Breast epithelium (tissue), 4 donors: ENCODE data around the gene IFT52. TPM values are rescaled to one million over a fixed set of nuclear protein-coding genes. Genes with fewer than 3 reads are reported as not detected.

Source experiments
- DNase-seq, 2 donors: peaks; one replicate each; pipeline ENCODE4 v3.0.0-alpha.2; 2019; ENCODE audit warnings: low spot score in 2 of 2
- H3K27ac ChIP-seq, 2 donors: fragments of 200-600 bp; sonication (generic) in 1 of 2; one replicate each; pipeline ENCODE4 v1.5.1; 2016 to 2019; ENCODE audit warnings: mild to moderate bottlenecking in 1 of 2
- H3K27me3 ChIP-seq, 2 donors: fragments of 200-600 bp; sonication (generic) in 1 of 2; one replicate each; pipeline versions ENCODE4 v1.5.1 to v1.6.0; 2017 to 2019; ENCODE audit warnings: control low read depth in 1 of 2, mild to moderate bottlenecking in 1 of 2
- H3K36me3 ChIP-seq: fragments of 200-600 bp; one replicate; pipeline ENCODE4 v1.5.1; 2019
- H3K4me1 ChIP-seq, 2 donors: fragments of 200-600 bp; sonication (generic); one replicate each; pipeline ENCODE4 v1.5.1; 2016 to 2019; ENCODE audit warnings: control low read depth in 1 of 2
- H3K4me3 ChIP-seq, 3 donors: fragments of 200-600 bp; sonication (generic); 1 replicate in 2 of 3; 2 replicates in 1 of 3; pipeline ENCODE4 v1.5.1; 2016 to 2019; ENCODE audit warnings: mild to moderate bottlenecking in 3 of 3, moderate library complexity in 2 of 3
- H3K9me3 ChIP-seq, 2 donors: fragments of 200-600 bp; sonication (generic) in 1 of 2; one replicate each; pipeline ENCODE4 v1.5.1; 2016 to 2019; ENCODE audit warnings: control low read depth in 1 of 2
- POLR2A ChIP-seq: fragments of 450-650 bp; IDR thresholded peaks from one replicate; pipeline ENCODE4 v1.6.1; 2016; ENCODE audit warnings: antibody characterized with exemption, mild to moderate bottlenecking, moderate library complexity
- POLR2AphosphoS5 ChIP-seq, 3 donors: sonication (generic); formaldehyde crosslinking; IDR thresholded peaks; one replicate each; pipeline ENCODE4 v1.6.1; 2017; ENCODE audit warnings: antibody characterized with exemption in 3 of 3
- intact Hi-C: fragments of 100-400 bp; cut with DNase I; formaldehyde crosslinking; loops from one replicate; pipeline ENCODE4 v1.15.1; 2023; ENCODE audit warnings: low total_unique reads
- total RNA-seq, 3 donors: library from RNA; depleted of rRNA; stranded (reverse); fragments of >200 nt; gene quantifications; one replicate each; pipeline ENCODE4 v1.1.0, GENCODE V29; 2016
- TF ChIP-seq, protein P1 (sequence below), 3 donors: fragments of 450-650 bp; IDR thresholded peaks; one replicate each; pipeline ENCODE4 v1.5.1; 2016 to 2017; ENCODE audit warnings: antibody characterized with exemption in 3 of 3, mild to moderate bottlenecking in 3 of 3, moderate library complexity in 3 of 3

IFT52 gene
- total RNA-seq, 3 donors from 2014 or later = 20.6 to 34.2 (median 25.3) TPM

DNA sequence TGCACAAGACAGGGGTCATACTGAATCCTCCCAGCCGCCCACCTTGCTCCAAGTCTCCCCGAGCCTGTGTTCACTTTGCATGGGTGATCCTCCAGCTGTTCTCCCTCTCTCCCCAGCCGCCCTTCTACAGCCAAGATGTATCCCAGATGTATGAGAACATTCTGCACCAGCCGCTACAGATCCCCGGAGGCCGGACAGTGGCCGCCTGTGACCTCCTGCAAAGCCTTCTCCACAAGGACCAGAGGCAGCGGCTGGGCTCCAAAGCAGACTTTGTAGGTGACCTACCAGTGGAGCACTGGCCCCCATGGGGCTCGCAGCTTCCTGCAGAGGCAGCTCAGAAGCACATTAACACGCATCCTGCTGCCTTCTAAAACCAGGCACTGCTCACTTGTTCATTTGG, 14.6 kb upstream of the IFT52 start:
- no peak for TF ChIP-seq POLR2A
- TF ChIP-seq POLR2AphosphoS5 (IDR thresholded peaks at IDR 0.05) = no peak
- TF ChIP-seq, protein P1, sequence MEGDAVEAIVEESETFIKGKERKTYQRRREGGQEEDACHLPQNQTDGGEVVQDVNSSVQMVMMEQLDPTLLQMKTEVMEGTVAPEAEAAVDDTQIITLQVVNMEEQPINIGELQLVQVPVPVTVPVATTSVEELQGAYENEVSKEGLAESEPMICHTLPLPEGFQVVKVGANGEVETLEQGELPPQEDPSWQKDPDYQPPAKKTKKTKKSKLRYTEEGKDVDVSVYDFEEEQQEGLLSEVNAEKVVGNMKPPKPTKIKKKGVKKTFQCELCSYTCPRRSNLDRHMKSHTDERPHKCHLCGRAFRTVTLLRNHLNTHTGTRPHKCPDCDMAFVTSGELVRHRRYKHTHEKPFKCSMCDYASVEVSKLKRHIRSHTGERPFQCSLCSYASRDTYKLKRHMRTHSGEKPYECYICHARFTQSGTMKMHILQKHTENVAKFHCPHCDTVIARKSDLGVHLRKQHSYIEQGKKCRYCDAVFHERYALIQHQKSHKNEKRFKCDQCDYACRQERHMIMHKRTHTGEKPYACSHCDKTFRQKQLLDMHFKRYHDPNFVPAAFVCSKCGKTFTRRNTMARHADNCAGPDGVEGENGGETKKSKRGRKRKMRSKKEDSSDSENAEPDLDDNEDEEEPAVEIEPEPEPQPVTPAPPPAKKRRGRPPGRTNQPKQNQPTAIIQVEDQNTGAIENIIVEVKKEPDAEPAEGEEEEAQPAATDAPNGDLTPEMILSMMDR (IDR thresholded peaks at IDR 0.05) = no peak
- H3K27me3 ChIP-seq = no peaks in the 10 kb centered on the region
- no peak for DNase-seq
- H3K27ac ChIP-seq = no peak overlapping the region
- H3K4me1 ChIP-seq = no peaks in the 10 kb centered on the region
- H3K36me3 ChIP-seq = no peaks in the 10 kb centered on the region
- intact Hi-C loops = no loop called here
- no peak overlapping the region for H3K4me3 ChIP-seq
- H3K9me3 ChIP-seq = no peaks in the 10 kb centered on the region

DNA sequence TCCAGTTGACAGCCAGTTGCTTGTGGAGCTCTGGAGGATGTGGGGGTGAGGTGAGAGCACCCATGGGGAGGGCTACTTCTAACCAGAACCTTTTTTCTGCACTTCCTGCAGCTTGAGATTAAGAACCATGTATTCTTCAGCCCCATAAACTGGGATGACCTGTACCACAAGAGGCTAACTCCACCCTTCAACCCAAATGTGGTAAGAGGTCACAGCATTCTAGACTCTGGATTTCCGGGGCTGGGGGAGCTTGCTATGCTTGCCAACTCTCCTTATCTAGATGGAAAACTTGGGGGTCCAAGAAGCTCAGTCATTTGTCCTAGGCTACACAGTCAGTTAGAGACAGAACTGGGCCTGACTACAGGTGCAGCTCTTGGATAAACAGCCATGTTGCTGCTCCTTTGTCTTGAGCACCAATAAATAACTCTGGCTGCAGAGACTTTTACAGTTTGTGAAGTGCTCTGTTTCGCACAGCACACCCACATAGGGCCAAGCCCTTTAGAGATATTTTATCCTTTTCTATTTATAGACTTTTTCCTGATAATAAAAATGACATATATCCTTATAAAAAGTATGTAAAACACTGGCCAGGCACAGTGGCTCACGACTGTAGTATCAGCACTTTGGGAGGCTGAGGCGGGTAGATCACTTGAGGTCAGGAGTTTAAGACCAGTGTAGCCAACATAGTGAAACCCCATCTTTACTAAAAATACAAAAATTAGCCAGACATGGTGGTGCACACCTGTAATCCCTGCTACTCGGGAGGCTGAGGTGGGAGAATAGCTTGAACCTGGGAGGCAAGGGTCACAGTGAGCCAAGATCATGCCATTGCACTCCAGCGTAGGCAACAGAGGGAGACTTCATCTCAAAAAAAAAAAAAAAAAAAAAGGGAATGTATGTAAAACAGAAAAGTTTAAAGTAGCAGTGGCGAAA, 10.6 kb upstream of the IFT52 start:
- Histone ChIP-seq H3K27ac (no peak overlapping the region), H3K27me3 (no peaks in the 10 kb centered on the region), H3K9me3 (no peaks in the 10 kb centered on the region), H3K36me3 (no peaks in the 10 kb centered on the region), H3K4me3 (no peak overlapping the region), H3K4me1 (no peaks in the 10 kb centered on the region)
- TF ChIP-seq POLR2A = no peak
- TF ChIP-seq POLR2AphosphoS5 (IDR thresholded peaks at IDR 0.05) = no peak
- TF ChIP-seq, protein P1 (IDR thresholded peaks at IDR 0.05) = no peak
- DNase-seq = no peak
- intact Hi-C loops = no loop called here

DNA sequence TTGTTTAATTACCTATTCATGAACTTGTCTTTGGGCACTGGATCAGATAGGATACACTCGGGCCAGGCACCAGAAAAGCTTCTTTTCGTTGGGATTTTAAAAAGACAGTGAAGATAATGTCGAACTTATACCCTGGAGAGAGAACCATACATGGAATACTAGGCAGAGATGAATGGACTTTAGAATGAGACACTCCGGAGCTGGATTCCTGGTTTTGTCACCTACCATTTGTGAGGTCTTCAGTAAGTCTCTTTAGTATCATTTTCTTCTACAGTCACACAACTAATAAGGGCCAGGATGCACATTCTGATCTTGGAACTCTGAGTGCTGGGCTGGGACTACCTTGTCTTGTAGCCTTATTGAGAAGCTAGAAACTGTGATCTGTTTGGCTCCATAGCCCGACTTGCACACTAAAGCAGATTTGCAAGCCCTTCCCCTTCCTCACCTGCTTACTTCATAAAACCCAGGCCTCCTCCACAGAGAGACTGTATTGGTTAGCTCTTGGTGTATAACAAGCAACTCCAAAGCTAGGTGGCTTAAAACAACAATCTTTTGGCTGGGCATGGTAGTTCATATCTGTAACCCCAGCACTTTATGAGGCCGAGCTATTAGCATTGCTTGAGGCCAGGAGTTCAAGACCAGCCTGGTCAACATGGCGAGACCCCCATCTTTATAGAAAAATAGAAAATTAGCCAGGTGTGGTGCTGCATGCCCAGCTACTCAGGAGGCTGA, 7.4 kb upstream of the IFT52 start:
- H3K4me1 ChIP-seq = no peaks in the 10 kb centered on the region
- TF ChIP-seq POLR2A = no peak
- TF ChIP-seq POLR2AphosphoS5 (IDR thresholded peaks at IDR 0.05) = no peak
- TF ChIP-seq, protein P1 (IDR thresholded peaks at IDR 0.05) = no peak
- no peaks in the 10 kb centered on the region for H3K9me3 ChIP-seq
- H3K36me3 ChIP-seq = no peaks in the 10 kb centered on the region
- no peak overlapping the region for H3K27ac ChIP-seq
- DNase-seq = no peak
- H3K4me3 ChIP-seq = no peak overlapping the region
- intact Hi-C loops = no loop called here
- no peaks in the 10 kb centered on the region for H3K27me3 ChIP-seq

DNA sequence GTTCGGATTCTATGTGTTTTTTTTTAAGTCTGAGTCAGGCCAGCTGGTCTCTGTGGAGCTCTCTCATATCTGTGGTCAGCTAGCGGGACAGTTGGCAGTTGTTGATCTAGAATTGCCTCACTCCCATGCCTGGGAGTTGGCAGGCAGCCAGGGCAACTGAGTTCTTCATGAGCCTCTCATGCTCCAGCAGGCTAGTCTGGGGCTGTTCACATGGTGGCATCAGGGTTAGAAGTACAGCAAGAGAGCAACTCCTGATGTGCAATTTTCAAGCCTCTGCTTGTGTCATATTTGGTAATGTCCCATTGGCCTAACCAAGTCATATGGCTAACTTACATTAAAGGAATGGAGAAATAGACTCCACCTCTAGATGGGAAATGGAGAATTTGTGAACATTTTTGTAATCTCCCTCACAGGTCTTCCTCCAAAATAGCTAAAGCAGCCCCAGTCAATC, 6.7 kb upstream of the IFT52 start:
- no peaks in the 10 kb centered on the region for H3K4me1 ChIP-seq
- H3K27ac ChIP-seq = no peak overlapping the region
- H3K27me3 ChIP-seq = no peaks in the 10 kb centered on the region
- no peaks in the 10 kb centered on the region for H3K36me3 ChIP-seq
- H3K4me3 ChIP-seq = no peak overlapping the region
- TF ChIP-seq POLR2A = no peak
- TF ChIP-seq, protein P1 (IDR thresholded peaks at IDR 0.05) = no peak
- no peak for TF ChIP-seq POLR2AphosphoS5 (IDR thresholded peaks at IDR 0.05)
- DNase-seq = no peak
- no peaks in the 10 kb centered on the region for H3K9me3 ChIP-seq
- intact Hi-C loops = no loop called here
